Stimulated activated CD4-positive, alpha-beta T cell treated with anti-CD3 and anti-CD28 coated beads, TNF-alpha, amount 100 ng/mL, for 24 hours (primary cell): ENCODE data around the gene ZNF524.

Experiments used
- DNase-seq, 3 experiments: peaks; one replicate each; pipeline ENCODE4 v3.0.0-alpha.2; 2020; ENCODE audit warnings: low read depth in 3 of 3

Gene ZNF524

GRCh38 chr19:55642153-55643002 is 42.3 kb downstream of the ZNF524 start:
- DNase-seq, result peak in 1 of 3 experiments; percentile 40

DNA sequence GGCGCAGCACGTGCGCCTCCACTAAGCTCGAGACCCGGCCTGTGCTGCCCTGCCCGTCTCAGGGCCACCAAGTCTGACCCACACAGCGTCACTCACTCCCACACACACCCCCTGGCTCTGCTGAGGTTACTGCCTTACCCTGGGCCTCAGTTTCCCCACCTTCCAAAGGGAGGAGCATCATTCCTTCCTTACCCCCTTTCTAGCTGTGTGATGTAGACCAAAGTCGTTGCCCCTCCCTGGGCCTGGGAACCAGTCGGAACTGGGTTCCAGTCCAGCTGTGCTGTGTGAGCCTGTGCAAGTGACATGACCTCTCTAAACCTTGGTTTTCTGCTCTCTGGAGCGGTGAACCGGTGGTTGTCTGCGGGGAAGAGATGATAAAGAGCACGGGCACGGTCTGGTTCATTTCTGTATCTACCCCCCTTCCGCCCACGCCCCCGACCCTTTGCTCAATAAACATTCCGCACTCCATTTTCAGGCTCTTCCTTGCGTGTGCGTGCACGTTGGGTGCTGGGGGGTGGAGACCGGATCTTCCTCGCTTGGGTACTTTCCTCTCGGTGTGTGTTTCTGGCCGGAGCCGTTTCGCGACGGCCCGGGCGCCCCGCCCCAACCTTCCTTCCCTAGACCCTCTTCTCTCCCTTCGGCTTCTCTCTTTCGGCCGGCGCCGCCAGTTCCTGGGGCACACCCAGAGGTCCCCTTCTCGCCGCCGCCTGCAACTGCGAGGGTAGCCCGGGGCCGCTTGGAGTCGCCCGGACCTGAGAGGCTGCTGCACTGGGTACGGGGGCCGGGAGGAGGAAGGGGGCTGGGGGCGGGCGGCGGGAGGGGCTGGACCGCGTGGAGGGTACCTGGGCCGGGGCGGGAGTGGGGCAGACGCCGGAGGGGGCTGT is 43.2 kb downstream of the ZNF524 start, which contains the start of gene ZNF581:
Gene ZNF581, plus strand, starts transcription at position 647 of the 884 bp plus-strand sequence. CDS start 923 bp downstream, outside the sequence.
- DNase-seq, result peak; percentile 68 to 83 (median 78)

- DNase-seq, result no peak
These were observed 43.7 kb downstream of the ZNF524 start for GRCh38 chr19:55643887-55644176.

- DNase-seq, result no peak
These were observed 44.2 kb downstream of the ZNF524 start for GRCh38 chr19:55644191-55644833.

GRCh38 chr19:55644842-55645511 is 44.9 kb downstream of the ZNF524 start:
- DNase-seq, result no peak

- no peak for DNase-seq
These were observed 45.4 kb downstream of the ZNF524 start for GRCh38 chr19:55645512-55645881.

GRCh38 chr19:55646889-55647731 is 47.0 kb downstream of the ZNF524 start:
- DNase-seq, result no peak

- no peak for DNase-seq
These were observed 47.9 kb downstream of the ZNF524 start, which contains the start of gene CCDC106 for GRCh38 chr19:55647732-55648584. Gene CCDC106, plus strand, starts transcription at chr19:55648212. Its CDS starts 835 bp downstream, at chr19:55649047.

DNA sequence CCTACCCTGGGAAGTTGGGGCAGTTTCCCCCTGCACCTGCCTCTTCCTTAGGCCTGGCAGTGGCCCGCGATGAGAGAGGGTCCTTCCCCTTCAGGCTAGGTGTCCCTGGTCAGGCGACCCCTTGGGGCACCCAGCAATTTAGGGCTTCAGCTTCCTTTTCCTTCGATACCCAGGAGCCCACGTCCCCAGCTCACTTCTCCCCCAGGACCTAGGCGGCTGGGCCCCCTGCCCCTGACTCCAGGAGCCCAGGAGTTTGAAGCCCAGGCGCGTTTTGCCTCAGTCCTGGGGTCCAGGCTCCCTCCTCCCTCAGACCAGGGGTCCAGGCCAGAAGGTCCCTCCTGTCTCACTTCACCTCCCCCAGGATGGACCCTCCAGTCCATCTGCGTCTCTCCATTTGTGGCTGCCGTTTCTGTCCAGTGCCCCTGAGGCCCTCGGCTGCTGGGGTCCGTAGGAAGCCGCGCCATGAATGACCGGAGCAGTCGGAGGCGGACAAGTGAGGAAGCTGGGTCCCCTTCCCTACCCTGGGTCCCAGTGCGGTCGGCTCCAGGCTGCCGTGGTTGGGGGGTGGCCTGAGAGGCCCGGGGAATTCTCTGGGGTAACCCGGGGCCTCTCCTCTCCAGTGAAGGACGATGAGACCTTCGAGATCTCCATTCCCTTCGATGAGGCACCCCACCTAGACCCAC is 48.6 kb downstream of the ZNF524 start:
- no peak for DNase-seq

DNA sequence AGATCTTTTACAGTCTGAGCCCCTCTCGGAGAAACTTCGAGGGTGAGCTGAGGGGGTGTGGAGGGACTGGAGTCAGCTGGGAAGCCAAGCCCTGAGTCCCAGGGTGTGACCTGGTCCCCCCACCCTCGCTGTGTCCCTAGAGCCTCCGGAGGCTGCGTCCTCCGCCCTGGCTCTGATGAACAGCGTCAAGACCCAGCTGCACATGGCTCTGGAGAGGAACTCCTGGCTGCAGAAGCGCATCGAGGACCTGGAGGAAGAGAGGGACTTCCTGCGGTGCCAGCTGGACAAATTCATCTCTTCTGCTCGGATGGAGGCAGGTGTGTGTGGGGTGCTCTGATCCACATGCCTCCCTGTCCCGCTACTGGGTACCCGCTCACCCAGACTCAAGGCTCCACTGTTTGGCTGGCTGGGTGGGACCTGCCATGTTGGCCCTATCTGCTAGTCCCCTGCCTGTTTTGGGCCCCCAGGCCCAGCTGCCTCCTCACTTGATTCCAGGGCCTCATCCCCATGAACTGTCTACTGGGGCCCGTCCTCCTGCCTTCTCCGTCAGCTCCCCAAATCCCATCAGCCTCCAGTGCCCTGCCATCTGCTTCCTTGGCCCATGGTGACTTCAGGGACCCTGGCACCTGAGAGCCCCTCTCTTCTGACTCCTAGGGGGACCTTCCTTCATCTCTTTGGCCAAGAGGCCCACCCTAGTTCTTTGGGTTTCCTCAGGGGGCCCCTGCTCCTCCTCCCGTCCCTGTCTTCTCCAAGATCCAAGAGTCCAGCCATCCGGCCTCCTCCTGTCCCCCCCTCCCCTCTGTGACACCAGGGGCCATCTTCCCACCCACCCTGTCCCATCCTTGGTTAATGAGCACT is 49.4 kb downstream of the ZNF524 start:
- DNase-seq, result no peak

DNA sequence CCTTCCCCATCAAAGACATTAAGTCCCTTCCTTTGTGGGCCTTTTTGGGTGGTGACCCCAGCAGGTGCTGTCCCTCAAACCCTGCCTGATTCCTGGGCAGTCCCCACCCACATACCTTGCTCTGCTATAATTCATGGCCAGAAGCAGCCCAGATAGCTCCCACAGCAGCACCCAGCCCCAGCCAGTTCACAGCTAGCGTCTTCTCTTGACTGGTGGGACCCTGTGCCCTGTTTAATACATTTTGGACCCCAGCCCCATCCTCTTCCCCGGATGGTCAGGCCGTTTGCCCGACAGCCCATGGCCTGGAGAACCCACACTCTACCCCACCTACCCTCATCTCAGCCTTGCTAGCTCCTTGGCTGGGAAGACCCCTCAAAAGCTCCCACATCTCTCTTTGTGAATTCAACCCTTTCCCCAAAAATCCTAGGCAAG is 50.1 kb downstream of the ZNF524 start:
- no peak for DNase-seq

DNA sequence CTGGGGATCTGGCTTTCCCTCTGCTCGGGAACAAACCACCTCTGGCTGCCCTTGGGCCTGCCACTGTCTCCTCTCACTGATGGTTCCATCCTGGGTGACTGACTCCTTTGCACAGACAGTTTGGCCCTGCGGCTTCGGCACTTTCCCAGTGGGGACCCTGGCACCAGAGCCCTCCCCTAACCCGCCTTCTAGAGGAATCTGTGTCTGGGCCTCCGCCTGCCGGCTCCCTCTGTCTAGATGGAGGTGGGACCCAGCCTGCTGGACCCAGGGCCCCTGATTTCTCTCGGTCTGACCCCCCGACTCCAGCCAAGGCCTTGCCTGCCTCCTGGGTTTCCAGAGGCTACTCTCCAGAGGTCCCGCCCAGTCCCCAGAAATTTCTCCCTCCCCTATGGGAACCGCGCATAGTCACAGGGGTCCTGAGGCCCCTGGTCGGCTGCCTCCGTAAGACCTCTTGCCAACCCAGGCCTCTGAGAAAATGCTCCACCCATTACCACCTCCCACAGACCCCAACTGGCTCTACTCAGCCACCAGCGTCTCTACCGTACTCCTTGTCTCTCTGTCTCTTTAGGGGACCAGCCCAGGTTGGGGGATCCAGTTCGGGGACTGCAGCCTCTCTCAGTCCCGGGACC is 50.6 kb downstream of the ZNF524 start:
- no peak for DNase-seq

DNA sequence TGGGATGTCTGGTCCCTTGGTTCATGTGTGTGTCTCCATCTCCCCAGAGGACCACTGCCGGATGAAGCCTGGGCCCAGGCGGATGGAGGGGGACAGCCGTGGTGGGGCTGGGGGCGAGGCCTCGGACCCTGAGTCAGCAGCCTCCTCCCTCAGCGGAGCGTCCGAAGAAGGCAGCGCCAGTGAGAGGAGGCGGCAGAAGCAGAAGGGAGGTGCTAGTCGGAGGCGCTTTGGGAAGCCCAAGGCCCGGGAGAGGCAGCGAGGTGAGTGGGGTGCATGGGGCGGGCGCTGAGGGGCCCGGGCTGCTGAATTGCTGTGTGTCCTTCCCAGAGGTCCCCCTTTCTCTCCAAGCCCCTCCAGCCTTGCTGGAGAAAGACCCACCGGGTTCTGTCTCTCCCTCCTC is 51.1 kb downstream of the ZNF524 start:
- DNase-seq, result no peak

DNA sequence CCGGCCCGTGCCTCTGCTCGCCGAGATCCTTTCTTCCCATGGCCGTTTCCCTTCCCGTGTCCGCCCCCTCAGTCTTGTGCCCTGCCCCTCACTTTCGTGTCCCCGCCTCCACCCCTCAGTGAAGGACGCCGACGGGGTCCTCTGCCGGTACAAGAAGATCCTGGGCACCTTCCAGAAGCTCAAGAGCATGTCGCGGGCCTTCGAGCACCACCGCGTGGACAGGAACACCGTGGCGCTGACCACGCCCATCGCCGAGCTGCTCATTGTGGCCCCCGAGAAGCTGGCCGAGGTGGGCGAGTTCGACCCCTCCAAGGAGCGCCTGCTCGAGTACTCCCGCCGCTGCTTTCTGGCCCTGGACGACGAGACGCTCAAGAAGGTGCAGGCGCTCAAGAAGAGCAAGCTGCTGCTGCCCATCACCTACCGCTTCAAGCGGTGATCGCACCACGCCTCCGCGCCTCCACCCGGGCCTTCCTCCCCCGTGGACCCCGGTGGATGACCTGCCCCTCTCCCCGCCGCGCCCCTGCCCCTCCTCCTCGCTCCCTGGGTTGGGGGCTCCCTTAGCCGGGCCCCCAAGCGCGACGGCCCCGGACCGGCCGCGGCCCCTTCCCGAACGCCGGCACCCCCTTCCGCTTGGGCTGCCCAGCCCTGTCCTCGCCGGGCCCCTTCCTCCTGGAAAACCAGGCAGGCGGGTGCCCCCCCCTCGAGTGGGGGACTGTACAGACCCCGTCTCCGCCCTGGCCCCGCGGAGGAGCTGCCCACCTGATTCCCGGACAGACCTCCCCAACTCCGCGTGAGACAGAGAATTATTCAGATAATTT is 52.4 kb downstream of the ZNF524 start:
- DNase-seq, result no peak
